WTC11 (cell line): Measurements from ENCODE around the gene CABCOCO1. TPM values are rescaled to one million over a fixed set of nuclear protein-coding genes. Genes with fewer than 3 reads are reported as not detected.

Experiments used
- ATAC-seq: fragments of 200-7000 bp; cut with Tn5 transposase; 2 replicates; pipeline ENCODE4 v1.10.0; 2021; ENCODE audit warnings: mild to moderate bottlenecking, moderate library complexity
- CTCF ChIA-PET: fragments of 300-600 bp; sonication (Branson Sonifier 250); formaldehyde crosslinking; loops from one replicate; lab custom pipeline; 2021; ENCODE audit warnings: antibody characterized with exemption; lab: Charles Lee
- POLR2A ChIA-PET: fragments of 350-600 bp; sonication (Branson Sonifier 250); formaldehyde crosslinking; loops from one replicate; lab custom pipeline; 2021; ENCODE audit warnings: antibody characterized with exemption; lab: Charles Lee
- DNase-seq: peaks from one replicate; pipeline ENCODE4 v3.0.0; 2021; ENCODE audit warnings: low spot score
- H3K27ac Mint-ChIP-seq: 2 replicates; pipeline ENCODE4 v1.8.0; 2021; ENCODE audit warnings: mixed read lengths
- H3K27me3 Mint-ChIP-seq: 2 replicates; pipeline ENCODE4 v1.8.0; 2021; ENCODE audit warnings: low read depth, mild to moderate bottlenecking, moderate library complexity, mixed read lengths
- H3K36me3 Mint-ChIP-seq: 2 replicates; pipeline ENCODE4 v1.8.0; 2021; ENCODE audit warnings: mixed read lengths
- H3K4me1 Mint-ChIP-seq: 2 replicates; pipeline ENCODE4 v1.8.0; 2022; ENCODE audit warnings: mixed read lengths
- H3K4me3 Mint-ChIP-seq: 2 replicates; pipeline ENCODE4 v1.8.0; 2021; ENCODE audit warnings: mild to moderate bottlenecking, moderate library complexity, mixed read lengths
- H3K9me3 Mint-ChIP-seq: 2 replicates; pipeline ENCODE4 v1.8.0; 2021; ENCODE audit warnings: mixed read lengths
- CREB1 ChIP-seq: sonication (generic); formaldehyde crosslinking; IDR thresholded peaks from 2 replicates; pipeline ENCODE4 v1.8.0; 2023; ENCODE audit warnings: mild to moderate bottlenecking, missing genetic modification reagents
- NR2C2 ChIP-seq: sonication (generic); formaldehyde crosslinking; IDR thresholded peaks from 2 replicates; pipeline ENCODE4 v1.8.0; 2022; ENCODE audit warnings: mild to moderate bottlenecking, missing genetic modification reagents
- SMAD3 ChIP-seq: sonication (generic); formaldehyde crosslinking; IDR thresholded peaks from 2 replicates; pipeline ENCODE4 v1.8.0; 2022; ENCODE audit warnings: missing genetic modification reagents, mild to moderate bottlenecking, borderline replicate concordance
- TEAD1 ChIP-seq: sonication (generic); formaldehyde crosslinking; IDR thresholded peaks from 2 replicates; pipeline ENCODE4 v1.8.0; 2022; ENCODE audit warnings: mild to moderate bottlenecking, missing genetic modification reagents
- ZNF121 ChIP-seq: sonication (generic); formaldehyde crosslinking; IDR thresholded peaks from 2 replicates; pipeline ENCODE4 v1.8.0; 2023; ENCODE audit warnings: missing genetic modification reagents
- ZNF138 ChIP-seq: sonication (generic); formaldehyde crosslinking; conservative IDR thresholded peaks from 2 replicates; pipeline ENCODE4 v1.8.1; 2022; ENCODE audit warnings: mild to moderate bottlenecking, moderate library complexity, missing genetic modification reagents
- total RNA-seq: library from RNA; stranded (reverse); gene quantifications from 3 replicates; pipeline ENCODE4 v1.2.3, GENCODE V29; 2021
- TF ChIP-seq, protein P1 (sequence below): fragments of 250-450 bp; sonication (Bioruptor Pico); IDR thresholded peaks from 2 replicates; pipeline ENCODE4 v1.9.0; 2021; ENCODE audit warnings: mild to moderate bottlenecking
- TF ChIP-seq, protein P2 (sequence below): sonication (generic); formaldehyde crosslinking; IDR thresholded peaks from 2 replicates; pipeline ENCODE4 v1.8.1; 2023; ENCODE audit warnings: mild to moderate bottlenecking, missing genetic modification reagents, moderate library complexity
- TF ChIP-seq, protein P3 (sequence below): sonication (generic); formaldehyde crosslinking; IDR thresholded peaks from 2 replicates; pipeline ENCODE4 v1.8.1; 2022; ENCODE audit warnings: mild to moderate bottlenecking, missing genetic modification reagents, moderate library complexity, borderline replicate concordance
- TF ChIP-seq, protein P4 (sequence below): sonication (generic); formaldehyde crosslinking; IDR thresholded peaks from 2 replicates; pipeline ENCODE4 v1.8.1; 2023; ENCODE audit warnings: mild to moderate bottlenecking, missing genetic modification reagents, borderline replicate concordance
- TF ChIP-seq, protein P5 (sequence below): sonication (generic); formaldehyde crosslinking; IDR thresholded peaks from 2 replicates; pipeline ENCODE4 v1.8.0; 2022; ENCODE audit warnings: mild to moderate bottlenecking, missing genetic modification reagents
- TF ChIP-seq, protein P6 (sequence below): fragments of 200-600 bp; IDR thresholded peaks from 2 replicates; pipeline ENCODE4 v1.8.0; 2022; ENCODE audit warnings: antibody characterized with exemption
- TF ChIP-seq, protein P7 (sequence below): sonication (generic); formaldehyde crosslinking; conservative IDR thresholded peaks from 2 replicates; pipeline ENCODE4 v1.8.1; 2023; ENCODE audit warnings: mild to moderate bottlenecking, low read depth, missing genetic modification reagents, moderate library complexity
- TF ChIP-seq, protein P8 (sequence below): sonication (generic); formaldehyde crosslinking; IDR thresholded peaks from 2 replicates; pipeline ENCODE4 v1.8.0; 2022; ENCODE audit warnings: mild to moderate bottlenecking, missing genetic modification reagents
- TF ChIP-seq, protein P9 (sequence below): fragments of 250-450 bp; sonication (Bioruptor Pico); IDR thresholded peaks from 2 replicates; pipeline ENCODE4 v1.9.0; 2021; ENCODE audit warnings: mild to moderate bottlenecking, borderline replicate concordance

CABCOCO1 gene
- total RNA-seq, 1 experiment from 2014 or later = not detected

DNA sequence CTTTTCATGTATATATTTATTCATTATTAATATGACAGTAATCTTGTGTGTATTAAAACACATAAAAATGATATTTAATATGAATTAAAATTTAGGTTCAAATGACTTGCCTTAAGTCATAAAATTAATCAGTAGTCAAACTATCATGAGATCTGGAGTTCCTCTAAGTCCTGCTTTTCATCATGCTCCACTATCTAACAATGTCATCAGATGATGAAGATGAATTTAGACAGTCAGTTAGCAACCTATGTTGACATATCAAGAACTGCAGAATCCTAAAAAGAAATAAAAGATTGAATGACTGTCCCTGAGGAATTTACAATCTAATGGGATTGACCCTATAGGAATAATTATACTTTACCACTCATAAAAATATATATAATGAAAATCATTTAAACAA lies 7.1 kb downstream of the CABCOCO1 start:
- TF ChIP-seq CREB1 (CRISPR knock-in tag) = no peak
- TF ChIP-seq ZNF121 (CRISPR knock-in tag) = no peak
- TF ChIP-seq, protein P1, sequence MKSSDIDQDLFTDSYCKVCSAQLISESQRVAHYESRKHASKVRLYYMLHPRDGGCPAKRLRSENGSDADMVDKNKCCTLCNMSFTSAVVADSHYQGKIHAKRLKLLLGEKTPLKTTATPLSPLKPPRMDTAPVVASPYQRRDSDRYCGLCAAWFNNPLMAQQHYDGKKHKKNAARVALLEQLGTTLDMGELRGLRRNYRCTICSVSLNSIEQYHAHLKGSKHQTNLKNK (CRISPR knock-in tag) = no peak
- TF ChIP-seq SMAD3 = no peak
- TF ChIP-seq, protein P2, sequence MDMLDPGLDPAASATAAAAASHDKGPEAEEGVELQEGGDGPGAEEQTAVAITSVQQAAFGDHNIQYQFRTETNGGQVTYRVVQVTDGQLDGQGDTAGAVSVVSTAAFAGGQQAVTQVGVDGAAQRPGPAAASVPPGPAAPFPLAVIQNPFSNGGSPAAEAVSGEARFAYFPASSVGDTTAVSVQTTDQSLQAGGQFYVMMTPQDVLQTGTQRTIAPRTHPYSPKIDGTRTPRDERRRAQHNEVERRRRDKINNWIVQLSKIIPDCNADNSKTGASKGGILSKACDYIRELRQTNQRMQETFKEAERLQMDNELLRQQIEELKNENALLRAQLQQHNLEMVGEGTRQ (CRISPR knock-in tag) = no peak
- TF ChIP-seq, protein P3, sequence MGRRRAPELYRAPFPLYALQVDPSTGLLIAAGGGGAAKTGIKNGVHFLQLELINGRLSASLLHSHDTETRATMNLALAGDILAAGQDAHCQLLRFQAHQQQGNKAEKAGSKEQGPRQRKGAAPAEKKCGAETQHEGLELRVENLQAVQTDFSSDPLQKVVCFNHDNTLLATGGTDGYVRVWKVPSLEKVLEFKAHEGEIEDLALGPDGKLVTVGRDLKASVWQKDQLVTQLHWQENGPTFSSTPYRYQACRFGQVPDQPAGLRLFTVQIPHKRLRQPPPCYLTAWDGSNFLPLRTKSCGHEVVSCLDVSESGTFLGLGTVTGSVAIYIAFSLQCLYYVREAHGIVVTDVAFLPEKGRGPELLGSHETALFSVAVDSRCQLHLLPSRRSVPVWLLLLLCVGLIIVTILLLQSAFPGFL (CRISPR knock-in tag) = no peak
- TF ChIP-seq, protein P4, sequence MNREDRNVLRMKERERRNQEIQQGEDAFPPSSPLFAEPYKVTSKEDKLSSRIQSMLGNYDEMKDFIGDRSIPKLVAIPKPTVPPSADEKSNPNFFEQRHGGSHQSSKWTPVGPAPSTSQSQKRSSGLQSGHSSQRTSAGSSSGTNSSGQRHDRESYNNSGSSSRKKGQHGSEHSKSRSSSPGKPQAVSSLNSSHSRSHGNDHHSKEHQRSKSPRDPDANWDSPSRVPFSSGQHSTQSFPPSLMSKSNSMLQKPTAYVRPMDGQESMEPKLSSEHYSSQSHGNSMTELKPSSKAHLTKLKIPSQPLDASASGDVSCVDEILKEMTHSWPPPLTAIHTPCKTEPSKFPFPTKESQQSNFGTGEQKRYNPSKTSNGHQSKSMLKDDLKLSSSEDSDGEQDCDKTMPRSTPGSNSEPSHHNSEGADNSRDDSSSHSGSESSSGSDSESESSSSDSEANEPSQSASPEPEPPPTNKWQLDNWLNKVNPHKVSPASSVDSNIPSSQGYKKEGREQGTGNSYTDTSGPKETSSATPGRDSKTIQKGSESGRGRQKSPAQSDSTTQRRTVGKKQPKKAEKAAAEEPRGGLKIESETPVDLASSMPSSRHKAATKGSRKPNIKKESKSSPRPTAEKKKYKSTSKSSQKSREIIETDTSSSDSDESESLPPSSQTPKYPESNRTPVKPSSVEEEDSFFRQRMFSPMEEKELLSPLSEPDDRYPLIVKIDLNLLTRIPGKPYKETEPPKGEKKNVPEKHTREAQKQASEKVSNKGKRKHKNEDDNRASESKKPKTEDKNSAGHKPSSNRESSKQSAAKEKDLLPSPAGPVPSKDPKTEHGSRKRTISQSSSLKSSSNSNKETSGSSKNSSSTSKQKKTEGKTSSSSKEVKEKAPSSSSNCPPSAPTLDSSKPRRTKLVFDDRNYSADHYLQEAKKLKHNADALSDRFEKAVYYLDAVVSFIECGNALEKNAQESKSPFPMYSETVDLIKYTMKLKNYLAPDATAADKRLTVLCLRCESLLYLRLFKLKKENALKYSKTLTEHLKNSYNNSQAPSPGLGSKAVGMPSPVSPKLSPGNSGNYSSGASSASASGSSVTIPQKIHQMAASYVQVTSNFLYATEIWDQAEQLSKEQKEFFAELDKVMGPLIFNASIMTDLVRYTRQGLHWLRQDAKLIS (CRISPR knock-in tag) = no peak
- no peak for TF ChIP-seq ZNF138
- TF ChIP-seq TEAD1 (CRISPR knock-in tag) = no peak
- no peaks in the 10 kb centered on the region for H3K36me3 Mint-ChIP-seq
- H3K9me3 Mint-ChIP-seq = no peaks in the 10 kb centered on the region
- H3K4me1 Mint-ChIP-seq = no peaks in the 10 kb centered on the region
- DNase-seq = no peak
- POLR2A ChIA-PET = no interaction called here
- no peak for ATAC-seq
- no peak overlapping the region for H3K27ac Mint-ChIP-seq
- CTCF ChIA-PET = no interaction called here
- H3K4me3 Mint-ChIP-seq = no peak overlapping the region
- no peaks in the 10 kb centered on the region for H3K27me3 Mint-ChIP-seq

DNA sequence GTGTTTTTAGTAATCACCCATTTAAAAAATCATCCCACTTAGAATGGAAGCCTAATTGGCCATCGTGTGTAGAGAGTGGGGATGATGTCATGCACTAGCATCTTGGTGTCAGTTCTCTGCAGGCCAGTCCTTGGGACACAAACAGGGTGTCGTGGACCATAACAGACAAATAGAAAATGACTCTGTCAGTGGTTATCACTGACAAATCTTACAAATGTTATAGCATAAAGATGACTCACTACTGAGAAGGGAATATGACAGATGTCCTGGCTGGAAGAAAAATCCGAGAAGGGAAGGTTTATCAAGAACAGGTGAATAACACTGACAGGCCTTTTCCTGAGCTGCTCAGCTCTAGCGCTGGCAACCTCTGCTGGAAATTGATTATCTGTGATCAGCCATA lies 10.6 kb downstream of the CABCOCO1 start:
- no peak overlapping the region for H3K4me3 Mint-ChIP-seq
- CTCF ChIA-PET = no interaction called here
- H3K9me3 Mint-ChIP-seq = no peaks in the 10 kb centered on the region
- no peaks in the 10 kb centered on the region for H3K27me3 Mint-ChIP-seq
- POLR2A ChIA-PET = no interaction called here
- DNase-seq (no peak), ATAC-seq (no peak)
- H3K36me3 Mint-ChIP-seq = no peaks in the 10 kb centered on the region
- H3K27ac Mint-ChIP-seq = no peak overlapping the region
- no peaks in the 10 kb centered on the region for H3K4me1 Mint-ChIP-seq
- TF ChIP-seq, protein P3 (CRISPR knock-in tag) = no peak
- TF ChIP-seq NR2C2 (CRISPR knock-in tag) = no peak
- TF ChIP-seq, protein P5, sequence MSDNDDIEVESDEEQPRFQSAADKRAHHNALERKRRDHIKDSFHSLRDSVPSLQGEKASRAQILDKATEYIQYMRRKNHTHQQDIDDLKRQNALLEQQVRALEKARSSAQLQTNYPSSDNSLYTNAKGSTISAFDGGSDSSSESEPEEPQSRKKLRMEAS (CRISPR knock-in tag) = no peak
- TF ChIP-seq, protein P6, sequence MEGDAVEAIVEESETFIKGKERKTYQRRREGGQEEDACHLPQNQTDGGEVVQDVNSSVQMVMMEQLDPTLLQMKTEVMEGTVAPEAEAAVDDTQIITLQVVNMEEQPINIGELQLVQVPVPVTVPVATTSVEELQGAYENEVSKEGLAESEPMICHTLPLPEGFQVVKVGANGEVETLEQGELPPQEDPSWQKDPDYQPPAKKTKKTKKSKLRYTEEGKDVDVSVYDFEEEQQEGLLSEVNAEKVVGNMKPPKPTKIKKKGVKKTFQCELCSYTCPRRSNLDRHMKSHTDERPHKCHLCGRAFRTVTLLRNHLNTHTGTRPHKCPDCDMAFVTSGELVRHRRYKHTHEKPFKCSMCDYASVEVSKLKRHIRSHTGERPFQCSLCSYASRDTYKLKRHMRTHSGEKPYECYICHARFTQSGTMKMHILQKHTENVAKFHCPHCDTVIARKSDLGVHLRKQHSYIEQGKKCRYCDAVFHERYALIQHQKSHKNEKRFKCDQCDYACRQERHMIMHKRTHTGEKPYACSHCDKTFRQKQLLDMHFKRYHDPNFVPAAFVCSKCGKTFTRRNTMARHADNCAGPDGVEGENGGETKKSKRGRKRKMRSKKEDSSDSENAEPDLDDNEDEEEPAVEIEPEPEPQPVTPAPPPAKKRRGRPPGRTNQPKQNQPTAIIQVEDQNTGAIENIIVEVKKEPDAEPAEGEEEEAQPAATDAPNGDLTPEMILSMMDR = no peak
- TF ChIP-seq, protein P7, sequence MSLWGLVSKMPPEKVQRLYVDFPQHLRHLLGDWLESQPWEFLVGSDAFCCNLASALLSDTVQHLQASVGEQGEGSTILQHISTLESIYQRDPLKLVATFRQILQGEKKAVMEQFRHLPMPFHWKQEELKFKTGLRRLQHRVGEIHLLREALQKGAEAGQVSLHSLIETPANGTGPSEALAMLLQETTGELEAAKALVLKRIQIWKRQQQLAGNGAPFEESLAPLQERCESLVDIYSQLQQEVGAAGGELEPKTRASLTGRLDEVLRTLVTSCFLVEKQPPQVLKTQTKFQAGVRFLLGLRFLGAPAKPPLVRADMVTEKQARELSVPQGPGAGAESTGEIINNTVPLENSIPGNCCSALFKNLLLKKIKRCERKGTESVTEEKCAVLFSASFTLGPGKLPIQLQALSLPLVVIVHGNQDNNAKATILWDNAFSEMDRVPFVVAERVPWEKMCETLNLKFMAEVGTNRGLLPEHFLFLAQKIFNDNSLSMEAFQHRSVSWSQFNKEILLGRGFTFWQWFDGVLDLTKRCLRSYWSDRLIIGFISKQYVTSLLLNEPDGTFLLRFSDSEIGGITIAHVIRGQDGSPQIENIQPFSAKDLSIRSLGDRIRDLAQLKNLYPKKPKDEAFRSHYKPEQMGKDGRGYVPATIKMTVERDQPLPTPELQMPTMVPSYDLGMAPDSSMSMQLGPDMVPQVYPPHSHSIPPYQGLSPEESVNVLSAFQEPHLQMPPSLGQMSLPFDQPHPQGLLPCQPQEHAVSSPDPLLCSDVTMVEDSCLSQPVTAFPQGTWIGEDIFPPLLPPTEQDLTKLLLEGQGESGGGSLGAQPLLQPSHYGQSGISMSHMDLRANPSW = no peak
- TF ChIP-seq, protein P8, sequence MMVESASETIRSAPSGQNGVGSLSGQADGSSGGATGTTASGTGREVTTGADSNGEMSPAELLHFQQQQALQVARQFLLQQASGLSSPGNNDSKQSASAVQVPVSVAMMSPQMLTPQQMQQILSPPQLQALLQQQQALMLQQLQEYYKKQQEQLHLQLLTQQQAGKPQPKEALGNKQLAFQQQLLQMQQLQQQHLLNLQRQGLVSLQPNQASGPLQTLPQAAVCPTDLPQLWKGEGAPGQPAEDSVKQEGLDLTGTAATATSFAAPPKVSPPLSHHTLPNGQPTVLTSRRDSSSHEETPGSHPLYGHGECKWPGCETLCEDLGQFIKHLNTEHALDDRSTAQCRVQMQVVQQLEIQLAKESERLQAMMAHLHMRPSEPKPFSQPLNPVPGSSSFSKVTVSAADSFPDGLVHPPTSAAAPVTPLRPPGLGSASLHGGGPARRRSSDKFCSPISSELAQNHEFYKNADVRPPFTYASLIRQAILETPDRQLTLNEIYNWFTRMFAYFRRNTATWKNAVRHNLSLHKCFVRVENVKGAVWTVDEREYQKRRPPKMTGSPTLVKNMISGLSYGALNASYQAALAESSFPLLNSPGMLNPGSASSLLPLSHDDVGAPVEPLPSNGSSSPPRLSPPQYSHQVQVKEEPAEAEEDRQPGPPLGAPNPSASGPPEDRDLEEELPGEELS = no peak
- TF ChIP-seq, protein P9, sequence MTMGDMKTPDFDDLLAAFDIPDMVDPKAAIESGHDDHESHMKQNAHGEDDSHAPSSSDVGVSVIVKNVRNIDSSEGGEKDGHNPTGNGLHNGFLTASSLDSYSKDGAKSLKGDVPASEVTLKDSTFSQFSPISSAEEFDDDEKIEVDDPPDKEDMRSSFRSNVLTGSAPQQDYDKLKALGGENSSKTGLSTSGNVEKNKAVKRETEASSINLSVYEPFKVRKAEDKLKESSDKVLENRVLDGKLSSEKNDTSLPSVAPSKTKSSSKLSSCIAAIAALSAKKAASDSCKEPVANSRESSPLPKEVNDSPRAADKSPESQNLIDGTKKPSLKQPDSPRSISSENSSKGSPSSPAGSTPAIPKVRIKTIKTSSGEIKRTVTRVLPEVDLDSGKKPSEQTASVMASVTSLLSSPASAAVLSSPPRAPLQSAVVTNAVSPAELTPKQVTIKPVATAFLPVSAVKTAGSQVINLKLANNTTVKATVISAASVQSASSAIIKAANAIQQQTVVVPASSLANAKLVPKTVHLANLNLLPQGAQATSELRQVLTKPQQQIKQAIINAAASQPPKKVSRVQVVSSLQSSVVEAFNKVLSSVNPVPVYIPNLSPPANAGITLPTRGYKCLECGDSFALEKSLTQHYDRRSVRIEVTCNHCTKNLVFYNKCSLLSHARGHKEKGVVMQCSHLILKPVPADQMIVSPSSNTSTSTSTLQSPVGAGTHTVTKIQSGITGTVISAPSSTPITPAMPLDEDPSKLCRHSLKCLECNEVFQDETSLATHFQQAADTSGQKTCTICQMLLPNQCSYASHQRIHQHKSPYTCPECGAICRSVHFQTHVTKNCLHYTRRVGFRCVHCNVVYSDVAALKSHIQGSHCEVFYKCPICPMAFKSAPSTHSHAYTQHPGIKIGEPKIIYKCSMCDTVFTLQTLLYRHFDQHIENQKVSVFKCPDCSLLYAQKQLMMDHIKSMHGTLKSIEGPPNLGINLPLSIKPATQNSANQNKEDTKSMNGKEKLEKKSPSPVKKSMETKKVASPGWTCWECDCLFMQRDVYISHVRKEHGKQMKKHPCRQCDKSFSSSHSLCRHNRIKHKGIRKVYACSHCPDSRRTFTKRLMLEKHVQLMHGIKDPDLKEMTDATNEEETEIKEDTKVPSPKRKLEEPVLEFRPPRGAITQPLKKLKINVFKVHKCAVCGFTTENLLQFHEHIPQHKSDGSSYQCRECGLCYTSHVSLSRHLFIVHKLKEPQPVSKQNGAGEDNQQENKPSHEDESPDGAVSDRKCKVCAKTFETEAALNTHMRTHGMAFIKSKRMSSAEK (CRISPR knock-in tag) = no peak
